Trophoblast cell (in vitro differentiated cells and primary cell): ENCODE results near the gene YJEFN3.

ENCODE experiments used
- DNase-seq, 2 donors: peaks; one replicate each; pipeline ENCODE4 v3.0.0-alpha.2; 2016
- H2AFZ ChIP-seq: 2 replicates; pipeline ENCODE4 v1.6.1; 2013; ENCODE audit warnings: low read length, moderate library complexity, mild to moderate bottlenecking; ENCODE audit not compliant: insufficient read depth, poor library complexity
- H2AK5ac ChIP-seq: 2 replicates; pipeline ENCODE4 v1.6.1; 2013; ENCODE audit warnings: mild to moderate bottlenecking, low read length
- H2BK120ac ChIP-seq: 2 replicates; pipeline ENCODE4 v1.6.1; 2013; ENCODE audit warnings: low read length, mild to moderate bottlenecking, moderate library complexity; ENCODE audit not compliant: insufficient read depth, poor library complexity
- H2BK12ac ChIP-seq: 2 replicates; pipeline ENCODE4 v1.6.1; 2013; ENCODE audit warnings: mild to moderate bottlenecking, low read length, moderate library complexity
- H2BK5ac ChIP-seq: 2 replicates; pipeline ENCODE4 v1.6.1; 2013; ENCODE audit warnings: low read length, low read depth, moderate library complexity, mild to moderate bottlenecking; ENCODE audit not compliant: poor library complexity
- H3K14ac ChIP-seq: 2 replicates; pipeline ENCODE4 v1.6.1; 2013; ENCODE audit warnings: mild to moderate bottlenecking, low read length
- H3K18ac ChIP-seq: 2 replicates; pipeline ENCODE4 v1.6.1; 2013; ENCODE audit warnings: mild to moderate bottlenecking, low read length
- H3K23ac ChIP-seq: 2 replicates; pipeline ENCODE4 v1.6.1; 2013; ENCODE audit warnings: low read length
- H3K27ac ChIP-seq: 2 replicates; pipeline ENCODE4 v1.5.1; 2013; ENCODE audit warnings: low read depth, mild to moderate bottlenecking, inconsistent platforms, low read length, moderate library complexity
- H3K27me3 ChIP-seq: 2 replicates; pipeline ENCODE4 v1.6.1; 2013; ENCODE audit warnings: inconsistent platforms, mild to moderate bottlenecking, low read length, moderate library complexity; ENCODE audit not compliant: insufficient read depth
- H3K36me3 ChIP-seq, 2 experiments: 1 replicate in 1 of 2; 2 replicates in 1 of 2; pipeline ENCODE4 v1.6.1; 2013; ENCODE audit warnings: low read length in 2 of 2, mild to moderate bottlenecking in 2 of 2, moderate library complexity in 1 of 2; ENCODE audit not compliant: insufficient read depth in 2 of 2, control insufficient read depth in 1 of 2
- H3K4ac ChIP-seq: 2 replicates; pipeline ENCODE4 v1.6.1; 2013; ENCODE audit warnings: low read depth, mild to moderate bottlenecking, low read length, moderate library complexity
- H3K4me1 ChIP-seq, 2 experiments: 1 replicate in 1 of 2; 2 replicates in 1 of 2; pipeline ENCODE4 v1.6.1; 2013; ENCODE audit warnings: low read length in 2 of 2, mild to moderate bottlenecking in 2 of 2, moderate library complexity in 1 of 2; ENCODE audit not compliant: insufficient read depth in 2 of 2, control insufficient read depth in 1 of 2
- H3K4me2 ChIP-seq: 2 replicates; pipeline ENCODE4 v1.6.1; 2013; ENCODE audit warnings: inconsistent platforms, mild to moderate bottlenecking, low read length, moderate library complexity
- H3K4me3 ChIP-seq: 2 replicates; pipeline ENCODE4 v1.5.1; 2013; ENCODE audit warnings: mild to moderate bottlenecking, low read depth, low read length, inconsistent platforms
- H3K79me1 ChIP-seq: one replicate; pipeline ENCODE4 v1.6.1; 2013; ENCODE audit warnings: low read length
- H3K79me2 ChIP-seq: 2 replicates; pipeline ENCODE4 v1.6.1; 2013; ENCODE audit warnings: low read length, mild to moderate bottlenecking; ENCODE audit not compliant: control insufficient read depth, insufficient read depth, poor library complexity
- H3K9ac ChIP-seq: 2 replicates; pipeline ENCODE4 v1.6.1; 2013; ENCODE audit warnings: mild to moderate bottlenecking, low read length
- H3K9me3 ChIP-seq: 2 replicates; pipeline ENCODE4 v1.6.1; 2013; ENCODE audit warnings: low read depth, mild to moderate bottlenecking, control low read depth, inconsistent platforms, low read length; ENCODE audit not compliant: insufficient read depth
- H4K12ac ChIP-seq: 2 replicates; pipeline ENCODE4 v1.6.1; 2013; ENCODE audit warnings: low read depth, mild to moderate bottlenecking, low read length, moderate library complexity
- H4K8ac ChIP-seq: 2 replicates; pipeline ENCODE4 v1.6.1; 2013; ENCODE audit warnings: low read depth, mild to moderate bottlenecking, low read length, moderate library complexity
- H4K91ac ChIP-seq: one replicate; pipeline ENCODE4 v1.6.1; 2013; ENCODE audit warnings: low read depth, mild to moderate bottlenecking, low read length, moderate library complexity
- WGBS: extraction: QIAGEN DNeasy Blood & Tissue Kit; methylation state at CpG from one replicate; pipeline ENCODE4 v1.1.7; 2013; ENCODE audit warnings: missing lambda C conversion rate; ENCODE audit not compliant: insufficient read length, insufficient coverage; ENCODE audit errors: extremely low coverage; 5-methylcytosine and 5-hydroxymethylcytosine counted together

The YJEFN3 gene

DNA sequence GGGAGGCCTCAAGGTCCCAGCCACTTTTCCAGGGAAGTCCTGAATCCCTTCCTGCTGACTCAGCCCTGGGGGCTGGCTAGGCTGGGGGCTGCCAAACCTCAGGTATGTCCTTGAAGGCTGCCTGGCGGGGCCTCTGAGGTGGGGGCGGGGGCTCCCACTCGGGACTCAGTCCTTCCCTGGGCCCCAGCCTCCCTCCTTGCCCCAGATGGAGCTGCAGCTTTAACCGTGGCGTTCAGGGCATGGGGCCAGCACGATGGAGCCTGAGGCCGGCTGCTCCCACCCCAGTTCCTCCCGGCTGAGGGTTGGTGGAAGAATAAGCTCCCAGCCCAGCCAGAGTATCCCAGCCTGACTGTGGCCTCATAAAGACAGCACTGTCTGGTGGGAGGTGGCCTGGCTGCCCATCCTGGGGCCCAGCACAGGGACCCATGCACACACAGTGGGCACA is 21.8 kb downstream of the YJEFN3 start:
- Histone ChIP-seq H3K18ac (no peak overlapping the region), H3K27me3 (no peaks in the 10 kb centered on the region), H3K9me3 (peaks cover 5% of the 10 kb centered on the region), H3K4me3 (no peak overlapping the region), H4K12ac (no peak overlapping the region), H2AFZ (no peak overlapping the region), H3K79me2 (no peaks in the 10 kb centered on the region), H3K4me2 (no peak overlapping the region), H3K4me1 (peaks cover 6 to 10% of the 10 kb centered on the region in 2 experiments), H3K27ac (no peak overlapping the region), H3K9ac (no peak overlapping the region), H2BK120ac (no peak overlapping the region), H3K79me1 (no peaks in the 10 kb centered on the region), H2AK5ac (no peak overlapping the region), H3K23ac (no peak overlapping the region), H3K14ac (no peak overlapping the region), H3K36me3 (no peaks in the 10 kb centered on the region), H4K91ac (no peak overlapping the region), H2BK5ac (no peak overlapping the region), H4K8ac (peak overlapping the region; percentile 11), H2BK12ac (no peak overlapping the region), H3K4ac (no peak overlapping the region)
- DNase-seq: no peak
- WGBS: no CpG with 5 or more reads among the region's 8 CpGs

DNA sequence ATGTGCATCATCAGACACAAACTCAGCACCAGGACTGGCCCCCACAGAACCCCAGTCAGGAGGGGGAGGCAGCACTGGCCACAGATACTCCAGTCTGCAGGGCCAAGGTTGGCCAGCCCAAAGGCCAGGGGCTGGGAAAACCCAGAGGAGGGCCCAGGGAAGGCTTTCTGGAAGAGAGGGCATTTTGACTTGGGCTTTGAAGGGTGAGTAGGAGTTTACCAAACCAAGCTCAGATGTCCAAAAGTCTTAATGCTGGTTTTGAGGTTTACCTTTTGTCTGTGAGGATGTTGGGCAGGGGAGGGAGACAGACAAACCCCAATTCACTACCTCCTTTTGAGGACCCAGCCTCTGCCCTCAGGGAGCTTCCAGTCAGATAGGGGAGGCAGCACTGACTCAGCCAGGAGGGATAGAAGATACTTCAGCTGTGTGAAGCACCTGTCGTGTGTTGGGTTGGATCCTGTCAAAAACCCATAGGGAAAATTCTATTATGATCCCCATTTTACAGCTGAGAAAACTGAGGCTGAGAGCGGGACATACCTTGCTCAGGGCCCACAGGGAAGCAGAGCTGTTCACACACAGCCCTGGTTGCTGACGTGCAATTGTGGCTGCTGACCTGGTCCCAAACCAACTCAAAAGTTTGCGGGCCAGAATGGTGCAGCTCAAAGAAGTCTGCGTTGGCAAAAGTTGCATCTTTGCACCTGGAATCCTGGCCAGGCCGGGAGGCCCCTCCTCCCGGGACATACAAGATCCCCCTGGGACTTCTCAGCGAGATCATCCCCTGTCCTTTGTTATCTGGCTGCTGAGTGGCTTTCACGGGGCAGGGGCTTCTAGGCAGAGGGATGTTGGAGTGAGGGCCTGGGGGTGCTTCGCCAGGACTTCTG is 22.5 kb downstream of the YJEFN3 start:
- H3K14ac ChIP-seq: no peak overlapping the region

DNA sequence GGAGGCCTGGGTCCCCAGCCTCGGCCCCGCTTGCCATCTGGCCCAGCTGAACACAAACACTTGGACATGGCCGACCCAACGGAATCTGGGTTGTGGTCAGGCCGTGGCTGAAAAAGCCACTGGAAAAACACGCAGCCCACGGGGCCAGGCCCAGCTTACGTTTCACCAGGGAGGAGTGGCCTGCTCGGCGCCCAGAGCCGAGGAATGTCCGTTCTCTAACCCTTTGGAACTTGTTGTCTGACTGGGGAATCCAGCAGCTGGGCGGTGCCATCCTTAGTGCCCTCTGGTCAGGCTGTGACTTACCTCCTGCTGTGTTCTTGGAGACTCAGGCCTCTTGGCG is 23.1 kb downstream of the YJEFN3 start:
- no peak overlapping the region for H2AK5ac ChIP-seq
- H4K91ac ChIP-seq: no peak overlapping the region
- H3K4me2 ChIP-seq: no peak overlapping the region
- no CpG with 5 or more reads among the region's 14 CpGs for WGBS
- H2BK12ac ChIP-seq: no peak overlapping the region
- no peak overlapping the region for H3K18ac ChIP-seq
- peaks cover 6 to 10% of the 10 kb centered on the region in 2 experiments for H3K4me1 ChIP-seq
- no peaks in the 10 kb centered on the region for H3K79me2 ChIP-seq
- DNase-seq: no peak
- H4K12ac ChIP-seq: no peak overlapping the region
- no peak overlapping the region for H3K4ac ChIP-seq
- H3K36me3 ChIP-seq: no peaks in the 10 kb centered on the region
- no peak overlapping the region for H2AFZ ChIP-seq
- H3K79me1 ChIP-seq: no peaks in the 10 kb centered on the region
- no peak overlapping the region for H4K8ac ChIP-seq
- H3K9me3 ChIP-seq: peaks cover 4% of the 10 kb centered on the region
- H3K14ac ChIP-seq: no peak overlapping the region
- H3K27ac ChIP-seq: no peak overlapping the region
- no peak overlapping the region for H2BK120ac ChIP-seq
- no peak overlapping the region for H3K4me3 ChIP-seq
- H3K9ac ChIP-seq: no peak overlapping the region
- H2BK5ac ChIP-seq: no peak overlapping the region
- no peaks in the 10 kb centered on the region for H3K27me3 ChIP-seq
- H3K23ac ChIP-seq: no peak overlapping the region

More for the DNA sequence above, 22.5 kb downstream of the YJEFN3 start:
- Histone ChIP-seq H3K4me3 (no peak overlapping the region), H3K4ac (no peak overlapping the region), H2BK5ac (no peak overlapping the region), H2AK5ac (no peak overlapping the region), H3K27ac (no peak overlapping the region), H4K91ac (no peak overlapping the region), H3K9ac (no peak overlapping the region), H3K4me1 (peaks cover 6 to 10% of the 10 kb centered on the region in 2 experiments), H3K79me1 (no peaks in the 10 kb centered on the region), H4K12ac (no peak overlapping the region), H2AFZ (no peak overlapping the region), H3K23ac (no peak overlapping the region), H3K27me3 (no peaks in the 10 kb centered on the region), H3K9me3 (peaks cover 4% of the 10 kb centered on the region), H2BK12ac (no peak overlapping the region), H3K79me2 (no peaks in the 10 kb centered on the region), H3K4me2 (no peak overlapping the region), H2BK120ac (no peak overlapping the region), H4K8ac (no peak overlapping the region), H3K18ac (no peak overlapping the region), H3K36me3 (no peaks in the 10 kb centered on the region)
- WGBS: no CpG with 5 or more reads among the region's 10 CpGs
- DNase-seq: no peak

DNA sequence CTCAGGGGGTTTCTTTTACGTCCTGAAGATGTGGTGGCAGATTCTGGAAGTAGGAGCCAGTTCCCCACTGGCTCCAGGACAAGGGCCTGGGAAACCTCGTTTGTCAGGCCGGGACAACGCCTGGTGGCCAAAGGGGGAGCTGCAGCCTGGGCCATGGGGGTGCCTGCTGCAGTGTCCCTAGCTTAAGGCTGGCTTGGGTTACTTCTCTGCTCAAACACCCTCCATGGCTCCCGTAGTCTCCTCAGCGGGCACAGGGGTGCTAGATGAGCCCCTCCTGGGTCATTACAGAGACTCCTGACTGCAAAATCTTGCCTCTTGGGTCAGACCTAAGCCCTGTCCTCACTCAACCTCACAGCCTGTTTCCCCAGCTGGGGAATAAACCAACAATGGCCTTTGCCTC is 24.1 kb downstream of the YJEFN3 start:
- H3K4ac ChIP-seq: no peak overlapping the region
- WGBS: no CpG with 5 or more reads among the region's 6 CpGs
- H3K27me3 ChIP-seq: no peaks in the 10 kb centered on the region
- H3K14ac ChIP-seq: no peak overlapping the region
- no peak overlapping the region for H4K8ac ChIP-seq
- no peak overlapping the region for H2BK12ac ChIP-seq
- H3K9me3 ChIP-seq: peaks cover 2% of the 10 kb centered on the region
- no peak overlapping the region for H3K4me3 ChIP-seq
- no peak overlapping the region for H4K12ac ChIP-seq
- no peaks in the 10 kb centered on the region for H3K79me2 ChIP-seq
- peak in 1 of 2 donors; percentile 64 for DNase-seq
- H2AFZ ChIP-seq: no peak overlapping the region
- no peak overlapping the region for H2BK5ac ChIP-seq
- H3K27ac ChIP-seq: no peak overlapping the region
- H3K4me1 ChIP-seq: peaks cover 6 to 10% of the 10 kb centered on the region in 2 experiments
- H3K36me3 ChIP-seq: no peaks in the 10 kb centered on the region
- H2BK120ac ChIP-seq: no peak overlapping the region
- H3K9ac ChIP-seq: no peak overlapping the region
- no peak overlapping the region for H2AK5ac ChIP-seq
- no peak overlapping the region for H3K4me2 ChIP-seq
- H3K79me1 ChIP-seq: no peaks in the 10 kb centered on the region
- H3K18ac ChIP-seq: no peak overlapping the region
- H3K23ac ChIP-seq: no peak overlapping the region
- no peak overlapping the region for H4K91ac ChIP-seq
